Adipocyte (in vitro differentiated cells): ENCODE results near the gene GJB4.
"Not testable (repeated sequence)": the region's sequence is repeated elsewhere in the genome, so short reads cannot be mapped to it uniquely, and the experiment has no call there.

ENCODE experiments used
- DNase-seq: peaks from one replicate; pipeline ENCODE4 v3.0.0-alpha.2; 2015; ENCODE audit warnings: low read depth
- H3K27me3 ChIP-seq: replicated peaks from 2 replicates; pipeline ENCODE4 v1.7.0; 2013; ENCODE audit warnings: mild to moderate bottlenecking, low read length, moderate library complexity; ENCODE audit not compliant: control insufficient read depth, insufficient read depth
- H3K36me3 ChIP-seq: 2 replicates; pipeline ENCODE4 v1.7.0; 2013; ENCODE audit warnings: low read length, mild to moderate bottlenecking, moderate library complexity; ENCODE audit not compliant: control insufficient read depth, insufficient read depth, severe bottlenecking
- H3K4me1 ChIP-seq: 2 replicates; pipeline ENCODE4 v1.7.0; 2013; ENCODE audit warnings: mild to moderate bottlenecking, low read length, moderate library complexity; ENCODE audit not compliant: control insufficient read depth, insufficient read depth
- H3K4me3 ChIP-seq: 2 replicates; pipeline ENCODE4 v1.7.0; 2013; ENCODE audit warnings: mild to moderate bottlenecking, low read length, moderate library complexity
- H3K9ac ChIP-seq: 2 replicates; pipeline ENCODE4 v1.7.0; 2013; ENCODE audit warnings: mild to moderate bottlenecking, low read length, moderate library complexity
- H3K9me3 ChIP-seq: 2 replicates; pipeline ENCODE4 v1.7.0; 2013; ENCODE audit warnings: mild to moderate bottlenecking, low read length, moderate library complexity; ENCODE audit not compliant: control insufficient read depth

Gene GJB4

DNA sequence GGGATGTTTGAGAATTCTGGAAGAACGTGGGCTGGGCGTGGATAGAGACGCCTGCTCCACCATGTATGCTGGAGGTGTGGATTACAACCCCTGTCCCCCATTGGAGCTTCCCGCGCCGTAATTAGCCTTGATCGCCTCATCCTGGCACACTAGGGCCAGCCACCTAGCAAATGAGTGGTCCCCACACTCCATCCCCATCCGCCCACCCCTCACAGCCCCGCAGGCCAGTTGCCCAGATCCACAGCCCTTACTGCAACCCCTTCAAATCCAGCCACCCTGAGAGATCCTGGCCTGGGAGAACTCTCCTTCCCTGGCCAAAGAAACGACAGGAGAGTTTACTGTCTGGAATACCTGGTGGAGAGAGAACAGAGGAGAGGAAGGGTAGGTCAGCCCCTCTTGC lies 32.9 kb downstream of the GJB4 start:
- H3K36me3 ChIP-seq, result no peaks in the 10 kb centered on the region
- H3K9ac ChIP-seq, result no peak overlapping the region
- peaks cover 8% of the 10 kb centered on the region for H3K9me3 ChIP-seq
- H3K4me3 ChIP-seq, result no peak overlapping the region
- DNase-seq, result no peak
- peaks cover 14% of the 10 kb centered on the region for H3K27me3 ChIP-seq
- no peaks in the 10 kb centered on the region for H3K4me1 ChIP-seq

DNA sequence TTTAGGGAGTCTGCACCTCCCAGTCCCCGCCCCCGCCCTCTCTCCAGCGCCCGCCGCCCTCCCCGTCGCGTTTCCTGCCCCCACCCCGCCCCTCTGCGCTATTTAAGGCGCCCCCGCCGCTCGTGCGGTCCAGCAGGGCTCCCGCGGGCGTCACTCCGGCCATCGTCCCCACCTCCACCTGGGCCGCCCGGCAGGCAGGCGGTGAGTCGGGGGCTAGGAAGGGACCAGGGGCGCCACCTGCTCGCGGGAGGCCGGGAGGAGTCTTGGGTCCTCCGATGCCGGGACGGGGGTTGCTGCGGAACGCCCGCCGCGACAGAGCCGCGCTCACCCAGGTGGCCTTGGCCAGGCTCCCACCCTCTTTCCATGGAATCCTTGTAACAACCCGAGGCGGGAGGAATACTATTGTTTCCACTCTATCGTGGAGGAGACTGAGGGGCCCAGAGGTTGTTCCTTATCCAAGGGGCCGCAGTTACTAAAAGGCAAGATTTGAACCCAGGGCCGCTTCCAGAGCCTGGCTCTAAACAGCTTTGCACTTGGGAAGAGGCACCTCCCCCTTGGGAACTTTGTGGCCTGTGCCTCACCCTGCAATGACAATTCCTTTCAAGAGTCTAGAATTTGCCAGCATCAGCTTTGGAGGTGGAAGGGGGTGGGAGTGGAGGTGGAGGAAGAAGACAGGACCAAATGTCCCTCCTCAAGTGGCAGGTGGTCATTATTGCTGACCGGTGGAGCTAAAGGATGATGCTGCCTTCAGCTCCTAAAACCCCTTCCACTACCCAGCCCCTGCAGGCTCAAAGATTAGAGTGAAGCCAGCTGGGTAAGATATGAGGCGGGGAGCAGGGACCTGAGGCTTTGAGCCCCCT lies 33.6 kb downstream of the GJB4 start, which contains the start of gene GJA4:
TSS of gene GJA4 (plus strand) at position 132 of the 860 bp plus-strand sequence. CDS start 1,215 bp downstream, outside the sequence.
- Histone ChIP-seq H3K9me3 (peaks cover 8% of the 10 kb centered on the region), H3K9ac (no peak within 1 kb of the TSS), H3K36me3 (no peaks in the 10 kb centered on the region), H3K4me1 (no peaks in the 10 kb centered on the region), H3K27me3 (peaks cover 16% of the 10 kb centered on the region), H3K4me3 (no peak within 1 kb of the TSS)
- no peak for DNase-seq

GRCh38 chr1:34794001-34794789 lies 34.7 kb downstream of the GJB4 start:
- H3K36me3 ChIP-seq, result no peaks in the 10 kb centered on the region
- H3K4me3 ChIP-seq, result no peak overlapping the region
- peaks cover 4% of the 10 kb centered on the region for H3K9me3 ChIP-seq
- H3K9ac ChIP-seq, result no peak overlapping the region
- no peak for DNase-seq
- H3K27me3 ChIP-seq, result peaks cover 16% of the 10 kb centered on the region
- no peaks in the 10 kb centered on the region for H3K4me1 ChIP-seq

DNA sequence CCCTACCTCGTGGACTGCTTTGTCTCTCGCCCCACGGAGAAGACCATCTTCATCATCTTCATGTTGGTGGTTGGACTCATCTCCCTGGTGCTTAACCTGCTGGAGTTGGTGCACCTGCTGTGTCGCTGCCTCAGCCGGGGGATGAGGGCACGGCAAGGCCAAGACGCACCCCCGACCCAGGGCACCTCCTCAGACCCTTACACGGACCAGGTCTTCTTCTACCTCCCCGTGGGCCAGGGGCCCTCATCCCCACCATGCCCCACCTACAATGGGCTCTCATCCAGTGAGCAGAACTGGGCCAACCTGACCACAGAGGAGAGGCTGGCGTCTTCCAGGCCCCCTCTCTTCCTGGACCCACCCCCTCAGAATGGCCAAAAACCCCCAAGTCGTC lies 35.2 kb downstream of the GJB4 start:
- Histone ChIP-seq H3K36me3 (no peaks in the 10 kb centered on the region), H3K4me3 (no peak overlapping the region), H3K9me3 (peaks cover 4% of the 10 kb centered on the region), H3K27me3 (peaks cover 16% of the 10 kb centered on the region), H3K4me1 (no peaks in the 10 kb centered on the region), H3K9ac (no peak overlapping the region)
- no peak for DNase-seq

- Histone ChIP-seq H3K4me1 (no peaks in the 10 kb centered on the region), H3K4me3 (no peak overlapping the region), H3K27me3 (peaks cover 16% of the 10 kb centered on the region), H3K9ac (no peak overlapping the region), H3K36me3 (no peaks in the 10 kb centered on the region), H3K9me3 (no peaks in the 10 kb centered on the region)
- DNase-seq, result no peak
These were observed 36.4 kb downstream of the GJB4 start for GRCh38 chr1:34795916-34796315.

DNA sequence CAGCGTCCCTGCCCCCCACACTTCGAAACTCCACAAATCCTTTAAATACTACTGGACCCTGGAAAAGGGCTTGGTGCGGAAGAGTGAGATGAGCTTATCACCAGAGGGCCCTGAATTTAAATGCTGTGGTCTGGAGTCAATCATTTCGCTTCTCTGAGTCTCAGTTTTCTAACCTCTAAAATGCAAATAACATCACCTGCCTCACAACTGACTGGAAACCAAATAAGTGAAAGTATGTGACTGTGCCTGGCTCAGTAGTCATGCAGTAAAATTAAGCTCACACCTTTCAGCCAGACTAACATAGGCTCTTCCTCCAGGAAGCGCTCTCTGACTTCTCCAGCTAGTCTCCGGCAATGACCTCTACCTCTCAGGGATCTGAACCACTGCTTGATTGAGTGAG lies 37.5 kb downstream of the GJB4 start:
- H3K27me3 ChIP-seq, result peaks cover 16% of the 10 kb centered on the region

GRCh38 chr1:34800214-34800613 lies 40.7 kb downstream of the GJB4 start:
- H3K9me3 ChIP-seq, result peaks cover 6% of the 10 kb centered on the region
- no peak overlapping the region for H3K9ac ChIP-seq
- H3K4me1 ChIP-seq, result no peaks in the 10 kb centered on the region
- DNase-seq, result peak; percentile 43
- H3K36me3 ChIP-seq, result no peaks in the 10 kb centered on the region
- no peak overlapping the region for H3K4me3 ChIP-seq
- H3K27me3 ChIP-seq, result peaks cover 4% of the 10 kb centered on the region

More for the DNA sequence above, 37.5 kb downstream of the GJB4 start:
- Histone ChIP-seq H3K4me3 (no peak overlapping the region), H3K4me1 (no peaks in the 10 kb centered on the region), H3K36me3 (no peaks in the 10 kb centered on the region), H3K9ac (no peak overlapping the region), H3K9me3 (no peaks in the 10 kb centered on the region)
- no peak for DNase-seq

DNA sequence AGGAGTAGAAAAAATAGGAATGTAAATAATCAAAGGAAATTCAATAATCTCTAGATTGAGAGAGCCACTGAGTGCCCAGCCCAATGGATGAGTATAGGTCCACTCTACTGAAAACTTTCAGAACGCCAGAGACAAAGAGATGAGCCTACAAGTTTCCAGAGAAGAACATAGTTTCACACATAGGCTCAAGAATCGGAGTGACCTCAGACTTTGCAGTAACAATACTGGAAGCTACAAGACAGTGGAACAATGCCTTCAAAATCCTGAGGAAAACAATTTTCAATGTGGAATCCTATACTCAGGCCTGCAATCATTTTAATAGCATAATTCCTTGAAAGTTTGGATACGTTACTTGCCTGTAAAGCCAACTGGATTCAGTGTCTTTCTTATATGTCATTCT lies 44.2 kb downstream of the GJB4 start:
- no peak overlapping the region for H3K9ac ChIP-seq
- DNase-seq, result no peak
- no peaks in the 10 kb centered on the region for H3K4me1 ChIP-seq
- peaks cover 6% of the 10 kb centered on the region for H3K9me3 ChIP-seq
- H3K27me3 ChIP-seq, result no peaks in the 10 kb centered on the region
- H3K4me3 ChIP-seq, result no peak overlapping the region
- no peaks in the 10 kb centered on the region for H3K36me3 ChIP-seq

- DNase-seq, result peak; percentile 42
- H3K4me1 ChIP-seq, result no peaks in the 10 kb centered on the region
- no peak overlapping the region for H3K4me3 ChIP-seq
- H3K27me3 ChIP-seq, result no peaks in the 10 kb centered on the region
- H3K9me3 ChIP-seq, result peaks cover 6% of the 10 kb centered on the region
- H3K9ac ChIP-seq, result no peak overlapping the region
- H3K36me3 ChIP-seq, result no peaks in the 10 kb centered on the region
These were observed 46.9 kb downstream of the GJB4 start for GRCh38 chr1:34806396-34806795.

- peaks cover 6% of the 10 kb centered on the region for H3K9me3 ChIP-seq
- H3K4me1 ChIP-seq, result no peaks in the 10 kb centered on the region
- no peak for DNase-seq
- no peak overlapping the region for H3K4me3 ChIP-seq
- no peaks in the 10 kb centered on the region for H3K27me3 ChIP-seq
- no peaks in the 10 kb centered on the region for H3K36me3 ChIP-seq
- no peak overlapping the region for H3K9ac ChIP-seq
These were observed 48.7 kb downstream of the GJB4 start for GRCh38 chr1:34808051-34808810.

- DNase-seq, H3K36me3 ChIP-seq, H3K4me1 ChIP-seq, H3K4me3 ChIP-seq, H3K27me3 ChIP-seq, H3K9ac ChIP-seq, H3K9me3 ChIP-seq: not testable (repeated sequence)
These were observed 51.2 kb downstream of the GJB4 start for GRCh38 chr1:34810781-34811180.
